NK-92 treated with Interleukin-12 subunit alpha and Interleukin-12 subunit beta, amount 100 ng/mL, for 24 hours (cell line): Measurements from ENCODE around the gene CDC42EP4.

Experiments used
- DNase-seq: peaks from one replicate; lab custom pipeline; 2025; lab: John Stamatoyannopoulos, UW

The CDC42EP4 gene, protein sequence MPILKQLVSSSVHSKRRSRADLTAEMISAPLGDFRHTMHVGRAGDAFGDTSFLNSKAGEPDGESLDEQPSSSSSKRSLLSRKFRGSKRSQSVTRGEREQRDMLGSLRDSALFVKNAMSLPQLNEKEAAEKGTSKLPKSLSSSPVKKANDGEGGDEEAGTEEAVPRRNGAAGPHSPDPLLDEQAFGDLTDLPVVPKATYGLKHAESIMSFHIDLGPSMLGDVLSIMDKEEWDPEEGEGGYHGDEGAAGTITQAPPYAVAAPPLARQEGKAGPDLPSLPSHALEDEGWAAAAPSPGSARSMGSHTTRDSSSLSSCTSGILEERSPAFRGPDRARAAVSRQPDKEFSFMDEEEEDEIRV

DNA sequence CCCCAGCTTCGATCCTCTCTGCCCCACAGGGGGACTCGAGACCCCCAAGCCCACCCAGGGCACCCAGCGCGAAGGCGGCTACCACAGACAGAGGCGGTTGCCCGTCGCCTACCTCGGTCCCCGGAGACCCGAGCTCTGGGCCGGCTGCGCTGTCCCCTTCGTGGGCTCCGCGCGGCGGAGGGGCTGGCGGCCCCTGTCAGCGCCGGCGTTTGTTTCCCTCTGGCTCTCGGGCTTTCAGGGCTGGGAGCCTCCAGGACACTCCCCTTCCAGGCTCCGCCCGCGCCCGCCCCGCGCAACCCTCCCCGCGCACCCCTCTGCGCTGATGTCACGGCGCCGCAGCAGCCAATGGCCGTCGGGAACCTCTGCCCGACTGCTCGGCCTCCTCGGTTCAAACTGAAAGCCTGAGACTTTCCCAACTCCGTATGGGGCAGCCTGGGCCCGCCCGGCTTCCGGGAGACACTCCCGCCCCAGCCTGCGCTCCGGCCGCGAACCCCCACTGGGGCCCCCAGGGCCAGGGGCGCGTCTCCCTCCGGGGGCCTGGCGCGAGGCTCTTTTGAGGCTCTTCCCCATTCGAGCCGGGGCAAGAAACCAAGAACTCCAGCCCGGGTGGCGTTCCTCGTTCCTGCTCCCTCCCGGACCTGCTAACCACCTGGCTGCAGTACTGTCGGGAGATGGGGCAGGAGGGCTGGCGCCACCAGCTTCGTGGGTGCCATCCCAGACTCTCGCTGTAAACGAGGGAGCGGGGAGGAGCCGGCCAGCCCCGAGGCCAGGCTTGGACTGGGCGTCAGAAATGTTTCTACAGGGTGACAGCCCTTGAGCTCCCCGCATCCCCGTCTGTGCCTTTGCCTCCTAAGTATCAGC is at the start of gene CDC42EP4:
Gene CDC42EP4, minus strand, starts transcription at position 221 of the 861 bp plus-strand sequence. CDS start 25,501 bp downstream, outside the sequence.
- peak; percentile 68 for DNase-seq

DNA sequence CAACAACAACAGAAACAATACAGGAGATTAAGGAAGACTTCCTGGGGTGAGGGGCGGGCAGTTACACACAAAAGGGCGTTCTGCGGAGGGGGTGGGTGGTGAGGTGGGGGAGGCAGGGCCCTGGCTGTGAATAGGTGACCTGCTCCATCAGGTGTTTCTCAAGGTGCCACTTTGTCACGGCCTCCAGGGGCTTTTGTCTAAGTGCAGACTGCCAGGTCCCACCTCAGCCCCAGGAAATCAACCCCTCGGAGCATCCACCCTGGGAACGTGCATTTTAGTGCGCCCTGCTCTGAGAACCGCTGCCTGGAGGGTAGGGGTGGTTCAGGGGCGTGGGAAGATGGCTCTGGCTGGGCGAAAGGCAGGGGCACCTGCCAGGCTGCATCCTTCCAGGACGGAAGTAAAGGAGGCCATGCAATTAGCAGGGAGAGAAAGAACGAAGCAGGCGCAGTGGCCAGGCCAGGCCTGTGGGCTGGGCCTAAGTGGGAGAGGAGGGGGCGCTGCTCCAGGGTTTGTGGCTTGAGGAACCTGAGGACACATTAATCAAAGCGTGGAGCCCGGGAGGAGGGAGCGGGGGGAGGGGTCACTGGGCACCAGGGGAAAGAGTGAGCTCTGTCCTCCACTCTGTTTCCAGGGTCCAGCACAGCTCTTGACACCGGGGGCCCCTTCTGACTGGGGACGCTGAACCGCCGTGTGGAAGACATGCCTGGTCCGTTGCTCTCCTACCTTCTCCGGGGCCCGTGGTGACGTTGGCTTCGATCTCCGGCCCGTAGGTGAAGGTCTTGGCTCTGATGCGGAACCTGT is 49.4 kb upstream of the CDC42EP4 start:
- DNase-seq = no peak

DNA sequence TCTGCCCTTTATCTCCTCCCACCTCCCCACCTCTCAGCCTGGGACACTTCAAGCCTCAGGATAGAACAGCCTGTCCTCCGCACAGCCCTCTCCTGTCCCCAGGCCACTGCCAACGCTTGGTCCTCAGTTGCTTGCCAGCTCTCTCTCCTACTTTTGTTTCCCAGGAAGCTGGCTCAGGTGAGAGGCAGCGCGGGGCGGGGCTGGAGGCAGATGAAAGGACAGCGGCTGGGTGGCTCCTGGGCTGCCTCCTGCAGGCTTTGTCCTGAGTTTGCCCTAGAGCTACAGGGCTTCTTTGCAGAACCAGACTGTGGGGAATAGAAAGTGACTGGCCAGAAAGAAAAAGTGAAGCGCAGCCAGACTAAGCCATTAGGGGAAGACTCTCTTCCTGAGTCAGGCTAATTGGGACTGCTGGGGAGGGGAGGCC is 48.2 kb upstream of the CDC42EP4 start:
- DNase-seq = no peak

DNA sequence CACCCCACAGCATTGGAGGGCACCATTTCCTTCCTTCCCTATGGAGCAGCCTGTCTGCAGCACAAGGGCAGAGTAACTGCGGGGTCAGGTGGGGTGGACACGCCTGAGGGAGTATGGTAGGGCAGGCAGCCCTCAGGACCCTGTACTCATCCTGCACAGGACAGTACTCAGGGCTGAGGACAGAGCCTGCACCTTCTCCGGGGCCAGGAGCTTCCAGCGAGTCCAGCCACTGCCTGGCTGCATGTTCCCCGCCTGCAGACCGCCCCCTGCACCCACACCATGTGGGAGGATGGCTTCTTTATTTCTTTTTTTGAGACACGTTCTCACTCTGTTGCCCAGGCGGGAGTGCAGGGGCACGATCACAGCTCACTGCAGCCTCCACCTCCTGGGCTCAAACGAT is 47.6 kb upstream of the CDC42EP4 start:
- no peak for DNase-seq

DNA sequence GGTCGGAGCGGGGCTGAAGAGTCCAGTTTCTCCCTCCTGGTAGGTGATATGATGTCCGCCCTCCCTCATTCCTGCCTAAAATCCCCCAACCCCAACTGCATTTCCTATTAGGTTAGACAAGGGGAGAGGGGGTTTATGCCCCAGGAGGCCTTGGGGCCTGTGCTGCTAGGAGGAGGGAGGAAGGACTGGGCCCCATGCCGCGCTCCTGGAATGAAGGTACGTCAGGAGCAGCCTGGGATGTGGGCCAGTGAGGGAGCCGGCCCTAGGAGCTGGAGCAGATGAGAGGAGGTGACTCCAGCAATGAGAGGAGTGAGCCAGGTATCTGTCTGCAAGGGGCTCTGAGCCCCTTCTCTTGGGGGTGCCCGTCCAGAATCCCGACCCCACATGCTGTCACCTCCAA is 46.9 kb upstream of the CDC42EP4 start:
- no peak for DNase-seq

DNA sequence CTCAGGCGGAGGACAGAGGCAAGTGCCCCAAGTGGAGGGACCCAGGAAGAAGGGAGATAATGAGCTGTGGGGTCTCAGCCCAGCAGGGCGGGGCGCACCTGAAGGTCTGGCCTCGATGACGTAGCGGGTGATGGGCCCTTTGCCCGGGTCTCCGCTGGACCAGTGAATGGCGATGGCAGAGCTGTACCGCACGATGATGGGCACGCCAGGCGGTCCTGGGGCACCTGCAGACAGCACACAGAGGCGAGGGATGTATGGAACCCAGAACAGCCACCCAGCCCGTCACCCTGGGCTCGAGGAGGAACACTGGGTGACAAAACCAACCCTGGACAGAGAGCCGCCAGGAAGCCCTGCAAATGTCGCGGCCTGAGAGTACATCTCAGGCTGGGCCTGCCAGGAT is 46.2 kb upstream of the CDC42EP4 start:
- DNase-seq = no peak

DNA sequence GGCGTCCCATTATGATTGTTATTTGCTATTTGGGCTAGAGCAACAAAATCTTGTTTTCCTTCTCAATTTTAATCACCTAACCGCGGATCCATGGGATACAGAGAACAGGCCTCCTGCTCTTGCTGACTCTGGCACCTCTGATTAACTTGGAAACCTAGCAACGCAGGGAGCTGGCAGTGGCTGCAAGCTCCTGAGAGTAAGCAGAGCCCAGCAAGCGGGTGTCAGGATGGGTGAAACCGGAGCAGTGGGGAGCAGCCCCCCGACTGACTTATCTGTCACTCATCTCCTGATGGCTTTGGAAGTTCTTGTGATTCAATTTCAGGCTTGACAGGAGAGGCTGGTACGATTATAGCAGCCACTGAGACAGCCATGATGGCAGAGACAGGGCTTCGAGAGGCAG is 45.5 kb upstream of the CDC42EP4 start:
- DNase-seq = no peak

DNA sequence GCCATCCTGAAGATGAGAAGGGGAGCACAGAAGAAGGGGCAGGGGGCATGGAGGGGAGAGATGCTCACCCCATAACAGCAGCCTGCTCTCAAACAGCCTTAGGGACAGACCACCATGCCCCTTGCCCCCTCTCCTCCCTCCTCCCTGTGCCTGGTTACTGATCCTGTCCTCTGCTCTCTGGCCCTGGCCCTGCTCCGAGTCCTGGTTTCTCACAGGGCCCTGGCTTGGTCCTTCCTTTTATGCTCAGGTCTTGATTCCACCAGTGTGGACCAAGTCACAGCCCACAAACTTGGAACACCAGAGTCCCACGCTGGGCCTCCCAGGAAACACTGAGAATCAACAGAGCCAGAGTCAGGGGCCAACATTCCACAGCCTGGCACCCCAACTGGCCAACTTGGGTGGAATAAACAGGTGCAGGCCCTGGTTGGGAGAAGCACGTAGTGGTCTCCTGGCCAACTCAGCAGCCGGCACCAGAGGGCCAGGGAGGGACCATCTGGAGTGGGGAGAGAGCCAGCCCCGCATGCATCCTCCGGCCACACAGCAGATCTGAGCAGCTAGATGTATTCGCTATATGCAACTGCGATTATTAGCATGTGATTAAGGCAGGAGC is 44.9 kb upstream of the CDC42EP4 start:
- DNase-seq = no peak

DNA sequence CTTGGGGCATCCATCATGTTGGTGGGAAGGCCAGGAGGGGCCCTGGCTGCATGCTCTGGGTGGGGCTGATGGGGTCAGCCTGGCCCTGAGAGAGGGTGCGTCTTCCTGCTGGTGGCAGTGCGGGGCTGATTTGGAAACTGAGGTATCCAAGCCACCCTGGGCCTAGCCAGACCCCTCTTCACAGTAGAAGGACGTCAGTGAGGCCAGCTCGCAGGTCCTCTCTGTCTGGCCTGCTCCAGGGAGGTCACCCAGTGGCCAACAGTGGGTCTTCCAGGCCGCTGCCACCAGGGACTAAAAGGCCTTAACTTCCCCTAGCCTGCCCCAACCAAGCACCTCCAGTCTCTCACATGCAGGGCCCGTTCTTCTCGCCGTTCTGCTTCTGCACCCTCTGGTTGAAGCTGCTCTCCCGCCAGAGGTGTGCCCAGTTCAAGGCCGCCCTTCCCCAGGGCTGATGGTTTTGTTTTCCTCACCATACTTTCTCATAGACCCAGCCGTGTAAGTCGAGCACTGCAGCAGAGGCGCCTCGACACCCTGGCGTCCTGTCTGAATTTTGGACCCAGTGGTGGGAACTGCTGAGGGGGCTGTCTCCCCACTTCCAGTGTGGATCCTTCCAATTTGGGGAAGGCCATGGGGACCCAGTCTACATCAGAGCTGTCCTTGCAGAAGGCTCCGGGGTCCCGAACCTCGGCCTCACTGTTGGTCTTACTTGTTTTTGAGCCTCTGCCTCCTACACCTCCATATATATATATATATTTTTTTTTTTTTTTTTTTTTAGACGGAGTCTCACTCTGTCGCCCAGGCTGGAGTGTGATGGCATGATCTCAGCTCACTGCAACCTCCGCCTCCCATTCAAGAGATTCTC is 42.9 kb upstream of the CDC42EP4 start:
- DNase-seq = no peak

DNA sequence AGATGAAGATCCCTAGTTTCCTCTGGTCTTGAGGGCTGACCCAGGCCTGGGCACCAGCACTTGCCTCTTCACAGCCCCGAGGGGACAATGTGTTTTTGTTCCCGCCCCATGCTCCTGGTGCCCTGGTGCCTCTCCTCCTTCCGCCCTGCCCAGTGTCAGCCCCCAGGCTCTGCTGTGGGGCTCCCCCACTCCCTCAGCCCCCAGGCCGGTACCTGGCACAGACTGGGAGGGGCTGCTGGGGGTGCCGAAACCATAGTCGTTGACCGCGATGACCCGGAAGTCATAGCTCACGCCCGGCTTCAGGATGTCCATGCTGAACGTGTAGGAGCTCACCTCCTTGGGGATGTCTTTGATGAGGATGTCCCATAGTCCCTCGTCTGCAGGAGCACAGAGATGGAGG is 40.5 kb upstream of the CDC42EP4 start:
- DNase-seq = no peak

DNA sequence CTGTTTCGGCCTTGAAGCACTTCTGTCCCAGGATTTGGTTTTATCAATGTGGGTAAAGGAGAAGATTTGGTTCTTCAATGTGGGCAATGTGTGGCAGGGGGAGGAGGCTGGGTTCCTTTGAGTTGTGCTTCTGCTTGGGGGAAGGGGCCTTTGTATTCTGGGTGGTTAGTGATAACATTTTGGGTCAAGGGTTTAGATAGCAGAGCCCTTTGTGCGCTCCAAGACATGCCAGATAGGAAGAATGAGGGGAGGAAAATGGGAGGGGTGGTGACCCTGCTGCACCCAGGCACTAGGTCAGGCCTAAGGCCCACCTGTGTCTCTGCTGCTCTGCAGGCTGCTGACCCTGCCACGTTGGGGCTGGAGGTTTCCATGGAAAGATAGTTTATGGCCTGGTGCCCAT is 40.0 kb upstream of the CDC42EP4 start:
- no peak for DNase-seq

DNA sequence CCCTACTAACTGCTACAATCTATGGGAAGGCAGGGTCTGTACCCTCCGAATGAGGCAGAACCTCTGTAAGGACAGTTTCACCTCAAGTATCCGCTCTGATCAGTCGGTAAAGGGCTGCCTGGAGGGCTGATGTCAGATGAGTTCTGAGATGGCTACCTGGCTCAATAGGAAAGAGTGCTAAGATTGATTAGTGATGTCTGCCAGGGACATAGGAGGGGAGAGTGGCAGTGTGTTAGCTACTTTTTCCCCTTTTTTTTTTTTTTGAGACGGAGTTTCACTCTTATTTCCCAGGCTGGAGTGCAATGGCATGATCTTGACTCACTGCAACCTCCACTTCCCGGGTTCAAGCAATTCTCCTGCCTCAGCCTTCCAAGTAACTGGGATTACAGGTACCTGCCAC is 39.1 kb upstream of the CDC42EP4 start:
- no peak for DNase-seq

DNA sequence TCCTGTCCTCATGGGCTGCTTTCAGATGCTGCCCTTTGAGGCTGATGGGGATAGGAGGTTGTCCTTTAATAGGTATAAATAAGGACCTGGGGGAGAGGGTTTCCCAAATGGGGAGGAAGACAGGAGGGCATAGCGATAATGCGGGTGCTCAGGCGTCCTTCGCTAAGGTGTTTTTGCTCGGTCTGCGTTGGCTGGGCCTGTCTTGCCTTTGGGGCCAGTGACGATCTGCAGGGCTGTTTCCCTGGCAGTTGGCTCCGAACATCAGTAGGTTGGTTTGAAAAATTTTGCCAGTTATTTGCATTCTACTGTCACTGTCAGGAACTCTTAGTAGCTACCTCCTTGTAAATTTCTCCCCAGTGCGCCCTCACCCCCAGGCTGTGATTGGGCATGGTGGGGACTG is 37.8 kb upstream of the CDC42EP4 start:
- no peak for DNase-seq

DNA sequence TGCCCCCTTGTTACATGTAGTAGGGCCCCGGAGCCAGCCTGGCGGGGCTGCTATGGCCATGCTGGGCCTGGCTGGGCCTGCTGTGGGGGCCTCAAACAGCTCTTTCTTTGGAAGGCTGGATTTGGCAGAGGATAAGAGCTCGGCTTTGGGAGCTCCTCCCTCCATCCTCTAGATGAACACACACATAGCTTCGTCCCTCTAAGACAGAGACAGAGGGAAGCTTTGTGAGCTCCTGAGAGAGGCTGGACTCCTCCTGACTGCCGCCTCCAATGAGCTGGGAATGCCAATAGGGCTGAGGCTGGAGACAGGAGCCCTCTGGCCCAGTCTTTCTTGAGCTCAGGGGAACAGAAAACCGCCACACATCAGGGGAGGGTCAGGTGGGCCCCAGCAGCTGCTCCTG is 37.3 kb upstream of the CDC42EP4 start:
- no peak for DNase-seq

DNA sequence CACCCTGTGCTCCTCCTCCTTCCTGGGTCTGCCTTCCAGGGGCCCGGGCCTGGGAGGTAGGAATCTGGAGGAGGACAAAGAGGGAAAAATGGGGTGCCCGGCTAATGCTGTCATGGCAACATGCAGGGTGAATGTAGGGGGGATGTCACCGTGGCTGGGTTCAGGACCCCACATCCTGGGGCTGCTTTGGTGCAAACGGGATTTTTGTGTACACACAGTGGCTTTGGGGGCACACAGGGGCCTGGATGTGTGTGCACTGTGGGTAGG is 37.0 kb upstream of the CDC42EP4 start:
- DNase-seq = no peak

DNA sequence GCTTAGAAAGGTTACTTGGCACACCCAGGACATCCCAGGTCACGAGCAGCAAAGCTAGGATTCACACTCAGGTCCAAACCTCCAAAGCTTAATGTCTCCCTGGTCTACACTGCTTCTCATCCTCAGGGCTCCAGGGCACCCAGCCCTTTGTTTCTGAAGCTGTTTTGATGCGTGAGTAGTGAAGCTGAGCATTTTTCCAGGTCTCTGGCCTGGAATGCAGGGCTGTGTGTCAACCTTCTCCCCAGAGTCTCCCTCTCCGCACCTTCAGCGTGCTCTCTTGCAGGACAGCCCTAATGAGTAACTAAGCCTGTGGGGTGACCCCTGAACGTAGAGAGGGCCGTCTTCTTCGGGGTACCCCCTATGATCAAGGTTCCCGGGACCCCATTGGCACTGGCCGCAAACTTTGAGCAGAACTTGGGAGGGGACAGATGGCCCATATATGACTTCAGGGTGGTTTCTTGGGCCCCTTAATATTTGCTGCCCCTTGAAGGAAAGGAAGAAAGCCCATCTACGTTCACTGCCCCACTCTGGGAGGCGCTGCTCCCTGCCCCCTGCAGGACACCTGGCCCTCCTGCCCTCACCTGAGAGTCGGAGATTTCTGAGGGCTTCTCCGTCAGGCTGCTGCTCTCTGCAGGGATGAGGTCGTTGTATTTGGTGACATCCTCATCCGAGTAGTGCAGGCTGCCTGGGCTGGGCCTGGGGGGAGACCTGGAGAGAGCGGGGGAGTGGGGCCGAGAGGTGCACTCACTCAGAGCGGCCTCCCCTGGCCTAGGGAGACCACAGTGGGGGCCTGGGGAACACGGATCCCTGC is 36.4 kb upstream of the CDC42EP4 start:
- no peak for DNase-seq

DNA sequence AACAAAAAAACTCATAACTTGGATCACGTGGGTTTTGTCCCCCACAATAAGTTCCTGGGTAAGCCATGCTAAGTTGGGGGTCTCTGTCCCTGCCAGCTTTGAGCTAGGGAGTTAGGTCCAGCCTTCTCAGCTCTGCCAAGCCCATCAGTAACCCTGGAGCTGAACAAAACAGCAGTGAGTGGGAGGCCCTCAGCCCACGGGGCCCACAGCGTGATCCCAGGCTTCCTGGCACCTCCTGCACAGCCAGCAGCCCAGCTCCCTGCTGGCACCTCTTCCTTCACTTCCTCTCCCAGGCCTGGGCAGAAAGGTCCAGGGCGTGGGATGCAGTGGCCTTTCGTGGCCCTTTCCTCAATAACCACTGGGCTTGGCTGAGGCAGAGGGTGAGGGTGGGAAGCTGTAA is 35.5 kb upstream of the CDC42EP4 start:
- no peak for DNase-seq

DNA sequence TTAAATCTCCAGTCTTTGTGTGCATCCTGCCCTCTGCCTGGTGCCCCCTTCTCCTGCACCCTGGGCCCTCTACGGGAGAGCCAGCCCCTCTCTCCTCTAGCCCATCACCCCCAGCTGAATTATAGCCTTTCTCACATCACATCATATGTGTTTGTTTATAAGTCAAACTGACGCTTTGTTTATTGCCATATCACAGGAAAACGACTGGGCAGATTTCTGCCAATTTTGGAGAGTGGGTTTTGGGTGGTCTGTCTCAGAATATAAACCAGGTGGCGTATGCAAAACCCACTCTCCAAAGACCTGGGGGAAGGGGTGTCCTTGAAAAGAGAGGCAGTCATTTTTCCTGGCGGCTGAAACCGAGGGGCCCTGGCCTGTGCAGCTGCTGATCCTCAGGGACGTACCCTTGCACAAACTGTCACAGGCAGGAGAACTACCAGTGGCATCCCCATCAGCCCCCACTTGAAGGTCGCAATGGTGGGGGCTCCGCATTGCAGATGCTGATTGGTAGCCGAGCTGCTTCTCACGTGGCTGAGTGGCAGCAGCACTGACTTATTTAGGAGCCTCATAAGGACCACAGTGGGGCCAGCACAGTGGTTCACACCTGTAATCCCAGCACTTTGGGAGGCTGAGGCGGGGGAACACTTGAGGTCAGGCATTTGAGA is 34.8 kb upstream of the CDC42EP4 start:
- DNase-seq = no peak

DNA sequence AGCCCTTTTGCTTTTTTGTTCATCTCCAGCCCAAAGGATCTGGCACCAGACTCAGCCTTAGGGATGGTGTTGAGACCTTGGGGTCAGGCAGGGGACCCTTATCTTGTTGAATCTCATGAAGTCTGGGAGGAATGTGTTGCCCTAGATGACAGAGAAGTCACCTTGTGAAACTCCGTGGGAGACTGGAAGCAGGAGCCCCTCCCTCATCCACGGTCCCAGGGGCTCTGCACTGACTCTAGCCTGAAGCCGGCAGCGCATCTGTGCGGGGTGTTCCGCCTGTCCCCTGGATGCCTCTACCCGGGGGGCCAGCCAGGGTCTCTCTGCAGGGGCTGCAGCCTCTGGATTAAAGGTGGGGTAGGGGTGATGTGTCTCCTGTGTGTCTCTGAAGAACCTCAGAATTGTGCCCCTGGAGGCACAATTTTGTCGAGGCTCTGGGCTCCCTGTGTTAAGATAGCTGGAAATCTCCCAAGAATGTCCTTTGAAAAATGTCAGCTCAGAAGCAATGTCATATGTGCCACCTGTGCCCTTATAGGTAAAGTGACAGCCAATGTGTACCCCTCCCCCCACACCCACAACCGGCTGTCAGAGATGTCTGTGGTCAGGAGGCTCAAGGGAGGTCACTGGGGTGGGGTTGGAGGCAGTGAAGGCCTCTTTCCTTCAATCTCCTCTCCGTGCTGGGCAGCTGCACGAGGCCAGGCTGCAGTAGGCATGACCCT is 32.1 kb upstream of the CDC42EP4 start:
- no peak for DNase-seq
